ENCODE data around the gene ASCL5.
A peak's percentile ranks its signal among the peaks of the same experiment; 100 is the strongest.

Gene ASCL5

GRCh38 chr1:201155354-201155753 is 28.4 kb upstream of the ASCL5 start:
- Histone ChIP-seq H3F3A (ENCODE audit: insufficient read depth) (no peaks in the 10 kb centered on the region), H3K27ac (ENCODE audit: low read depth, low read length) (no peak overlapping the region), H3K9me2 (replicated peaks; ENCODE audit: insufficient read depth, low read length) (no peaks in the 10 kb centered on the region), H3K79me2 (ENCODE audit: insufficient read depth, low read length) (no peaks in the 10 kb centered on the region), H4K20me1 (ENCODE audit: low read depth, low read length) (no peaks in the 10 kb centered on the region), H3K36me3 (ENCODE audit: low read length) (no peaks in the 10 kb centered on the region), H3K9me3 (ENCODE audit: insufficient read depth, low read length) (no peaks in the 10 kb centered on the region), H2AFZ (ENCODE audit: low read depth, low read length, severe bottlenecking) (no peak overlapping the region), H3K4me3 (ENCODE audit: insufficient read depth, low read length, poor library complexity, severe bottlenecking) (no peak overlapping the region), H3K4me2 (ENCODE audit: low read depth, low read length, poor library complexity, severe bottlenecking) (no peak overlapping the region), H3K27me3 (ENCODE audit: low read length) (no peaks in the 10 kb centered on the region), H3K9ac (ENCODE audit: low read length) (no peak overlapping the region)
- TF ChIP-seq EZH2phosphoT487 (conservative IDR thresholded peaks at IDR 0.05; ENCODE audit: low read length) = no peak

GRCh38 chr1:201154389-201155165 is 27.6 kb upstream of the ASCL5 start, which contains the start of gene TMEM9:
Gene TMEM9 (minus strand): TSS chr1:201154474. CDS start chr1:201153923, 551 bp downstream.
- no peak within 1 kb of the TSS for H3K27ac ChIP-seq (ENCODE audit: low read depth, low read length)
- no peaks in the 10 kb centered on the region for H3K79me2 ChIP-seq (ENCODE audit: insufficient read depth, low read length)
- no peaks in the 10 kb centered on the region for H4K20me1 ChIP-seq (ENCODE audit: low read depth, low read length)
- no peaks in the 10 kb centered on the region for H3F3A ChIP-seq (ENCODE audit: insufficient read depth)
- no peaks in the 10 kb centered on the region for H3K9me3 ChIP-seq (ENCODE audit: insufficient read depth, low read length)
- H3K9me2 ChIP-seq (replicated peaks; ENCODE audit: insufficient read depth, low read length) = no peaks in the 10 kb centered on the region
- TF ChIP-seq EZH2phosphoT487 (conservative IDR thresholded peaks at IDR 0.05; ENCODE audit: low read length) (no peak), CTCF (IDR thresholded peaks at IDR 0.05; ENCODE audit: insufficient read depth, low read length, poor library complexity, severe bottlenecking) (no peak)
- H3K4me2 ChIP-seq (ENCODE audit: low read depth, low read length, poor library complexity, severe bottlenecking) = peak within 1 kb of the TSS; percentile 72
- peak within 1 kb of the TSS; percentile 67 for H3K9ac ChIP-seq (ENCODE audit: low read length)
- H3K36me3 ChIP-seq (ENCODE audit: low read length) = no peaks in the 10 kb centered on the region
- H3K27me3 ChIP-seq (ENCODE audit: low read length) = no peaks in the 10 kb centered on the region
- H2AFZ ChIP-seq (ENCODE audit: low read depth, low read length, severe bottlenecking) = peak within 1 kb of the TSS; percentile 87
- H3K4me3 ChIP-seq (ENCODE audit: insufficient read depth, low read length, poor library complexity, severe bottlenecking) = peak within 1 kb of the TSS; percentile 73

- Histone ChIP-seq H3K4me2 (ENCODE audit: low read depth, low read length, poor library complexity, severe bottlenecking) (peak overlapping the region; percentile 72), H3K27ac (ENCODE audit: low read depth, low read length) (no peak overlapping the region), H4K20me1 (ENCODE audit: low read depth, low read length) (no peaks in the 10 kb centered on the region), H3K4me3 (ENCODE audit: insufficient read depth, low read length, poor library complexity, severe bottlenecking) (peak overlapping the region; percentile 73), H3K9ac (ENCODE audit: low read length) (peak overlapping the region; percentile 67), H3K27me3 (ENCODE audit: low read length) (no peaks in the 10 kb centered on the region), H3K79me2 (ENCODE audit: insufficient read depth, low read length) (no peaks in the 10 kb centered on the region), H3K9me2 (replicated peaks; ENCODE audit: insufficient read depth, low read length) (no peaks in the 10 kb centered on the region), H3K9me3 (ENCODE audit: insufficient read depth, low read length) (no peaks in the 10 kb centered on the region), H2AFZ (ENCODE audit: low read depth, low read length, severe bottlenecking) (peak overlapping the region; percentile 87), H3F3A (ENCODE audit: insufficient read depth) (no peaks in the 10 kb centered on the region), H3K36me3 (ENCODE audit: low read length) (no peaks in the 10 kb centered on the region)
- no peak for TF ChIP-seq EZH2phosphoT487 (conservative IDR thresholded peaks at IDR 0.05; ENCODE audit: low read length)
- TF ChIP-seq CTCF (IDR thresholded peaks at IDR 0.05; ENCODE audit: insufficient read depth, low read length, poor library complexity, severe bottlenecking) = no peak
Observed at GRCh38 chr1:201153474-201154388, 26.7 kb upstream of the ASCL5 start.
